ENCODE data around the gene STK32B. TPM values are rescaled to one million over a fixed set of nuclear protein-coding genes. Genes with fewer than 3 reads are reported as not detected.

Gene STK32B
- total and polyA plus RNA-seq, 2 of the 8 experiments (the other 6 are each of a cell fraction or from before 2014, with no cell fraction given) = 2.3 to 2.5 TPM

DNA sequence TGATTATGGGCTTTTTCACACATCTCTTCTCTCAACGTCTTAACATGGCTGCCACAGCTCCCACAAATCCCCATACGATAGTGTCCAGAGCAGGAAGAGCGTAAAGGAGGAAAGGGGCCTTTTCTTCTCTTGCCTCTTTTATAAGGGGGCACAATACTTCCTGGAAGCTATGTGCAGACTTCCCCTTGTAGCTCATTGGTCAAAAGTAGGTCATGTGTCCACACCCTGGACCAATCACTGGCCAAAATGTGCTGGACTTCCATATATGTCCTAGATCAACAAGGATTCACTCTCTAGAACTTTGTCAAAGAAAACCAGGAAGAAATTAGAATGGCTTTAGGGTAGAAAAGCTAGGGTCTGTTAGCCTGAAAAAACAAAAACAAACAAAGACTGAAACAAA lies 26.7 kb downstream of the STK32B start:
- Histone ChIP-seq H4K91ac (replicated peaks; ENCODE audit: insufficient read length, low read length) (no peak overlapping the region), H3K18ac (ENCODE audit: extremely low read depth, low read length) (no peak overlapping the region), H2AK5ac (ENCODE audit: low read depth, low read length) (no peak overlapping the region), H3K27ac (ENCODE audit: low read depth, low read length) (no peak overlapping the region), H2BK120ac (replicated peaks; ENCODE audit: low read depth, low read length) (no peak overlapping the region), H2BK12ac (ENCODE audit: low read depth, low read length) (no peak overlapping the region), H2BK15ac (ENCODE audit: low read length) (no peak overlapping the region), H3K4ac (replicated peaks; ENCODE audit: insufficient read length, low read depth, low read length) (no peak overlapping the region), H2BK5ac (ENCODE audit: low read depth, low read length) (no peak overlapping the region), H3K9me3 (ENCODE audit: insufficient read depth in 2 of 2, low read depth in 1 of 2, low read length in 1 of 2) (no peaks in the 10 kb centered on the region), H3K27me3 (replicated peaks in 1 of 4; ENCODE audit: control insufficient read depth in 3 of 4, extremely low read depth in 1 of 4, insufficient read depth in 3 of 4, low read length in 3 of 4) (no peaks in the 10 kb centered on the region), H3K23ac (ENCODE audit: insufficient read length) (no peak overlapping the region), H3K79me2 (ENCODE audit: control insufficient read depth in 1 of 2, insufficient read depth in 2 of 2, low read length in 2 of 2) (no peaks in the 10 kb centered on the region), H3K36me3 (ENCODE audit: control insufficient read depth in 2 of 4, insufficient read depth in 4 of 4, low read length in 3 of 4) (no peaks in the 10 kb centered on the region), H3K4me1 (replicated peaks in 1 of 4; ENCODE audit: control insufficient read depth in 3 of 4, insufficient read depth in 4 of 4, low read length in 3 of 4) (0 out of 7 replicates have a peak, but pooled peaks cover 0 to 3% (median 0%) of the 10 kb centered on the region in 4 experiments), H3K56ac (replicated peaks; ENCODE audit: insufficient read length, low read depth, low read length) (no peak overlapping the region), H2BK20ac (ENCODE audit: low read length) (no peak overlapping the region), H4K5ac (ENCODE audit: insufficient read length, low read depth, low read length) (no peak overlapping the region), H3K4me3 (ENCODE audit: extremely low read depth in 1 of 4, insufficient read depth in 2 of 4, low read depth in 3 of 4, low read length in 4 of 4) (no peak overlapping the region), H3K4me2 (ENCODE audit: insufficient read depth in 1 of 2, low read depth in 2 of 2, low read length in 2 of 2) (no peak overlapping the region), H4K8ac (ENCODE audit: extremely low read depth, insufficient read depth, low read length) (no peak overlapping the region), H3K79me1 (ENCODE audit: low read depth, low read length) (no peaks in the 10 kb centered on the region), H2AFZ (ENCODE audit: low read length) (no peak overlapping the region), H3K14ac (ENCODE audit: insufficient read length) (no peak overlapping the region), H3K9ac (replicated peaks in 1 of 4; ENCODE audit: extremely low read depth in 1 of 4, low read depth in 3 of 4, low read length in 3 of 4) (no peak overlapping the region), H4K20me1 (replicated peaks in 1 of 2; ENCODE audit: control insufficient read depth in 1 of 2, insufficient read depth in 2 of 2, low read length in 2 of 2) (no peaks in the 10 kb centered on the region), H3K23me2 (ENCODE audit: low read depth, low read length) (no peaks in the 10 kb centered on the region)
- POLR2A ChIA-PET (ENCODE audit: partially characterized antibody) = no interaction called here
- CTCF ChIA-PET (ENCODE audit: partially characterized antibody) = interaction anchor here (0.7 to 1.3 kb wide), 2 partner anchors 27 to 84 kb away, joined by 3 read pairs; partner anchors contain the start of gene STK32B
- no peak for FAIRE-seq
- DNase-seq (ENCODE audit: low read depth in 1 of 2, low spot score in 2 of 2) = no peak
- WGBS, 2 experiments (ENCODE audit: extremely low coverage in 1 of 2, insufficient coverage in 1 of 2, insufficient read length in 1 of 2, insufficient replicate concordance in 2 of 2, low coverage in 1 of 2, low lambda C conversion rate in 2 of 2, missing lambda C conversion rate in 1 of 2) = 94% methylated on average over 3 of the region's 3 CpGs; no CpG with 5 or more reads in 1 of the 2 experiments
- TF ChIP-seq RAD21 (IDR thresholded peaks at IDR 0.05 in 1 of 2, conservative IDR thresholded peaks at IDR 0.05 in 1 of 2; ENCODE audit: low read depth in 2 of 2, low read length in 2 of 2) (no peak), CHD2 (IDR thresholded peaks at IDR 0.05; ENCODE audit: low read length) (no peak), KDM5A (IDR thresholded peaks at IDR 0.05; ENCODE audit: low read length) (no peak), HDAC2 (IDR thresholded peaks at IDR 0.05; ENCODE audit: borderline replicate concordance in 1 of 2, low read depth in 2 of 2, low read length in 2 of 2) (no peak), SP2 (IDR thresholded peaks at IDR 0.05; ENCODE audit: low read length) (no peak)
- TF ChIP-seq, protein P1, sequence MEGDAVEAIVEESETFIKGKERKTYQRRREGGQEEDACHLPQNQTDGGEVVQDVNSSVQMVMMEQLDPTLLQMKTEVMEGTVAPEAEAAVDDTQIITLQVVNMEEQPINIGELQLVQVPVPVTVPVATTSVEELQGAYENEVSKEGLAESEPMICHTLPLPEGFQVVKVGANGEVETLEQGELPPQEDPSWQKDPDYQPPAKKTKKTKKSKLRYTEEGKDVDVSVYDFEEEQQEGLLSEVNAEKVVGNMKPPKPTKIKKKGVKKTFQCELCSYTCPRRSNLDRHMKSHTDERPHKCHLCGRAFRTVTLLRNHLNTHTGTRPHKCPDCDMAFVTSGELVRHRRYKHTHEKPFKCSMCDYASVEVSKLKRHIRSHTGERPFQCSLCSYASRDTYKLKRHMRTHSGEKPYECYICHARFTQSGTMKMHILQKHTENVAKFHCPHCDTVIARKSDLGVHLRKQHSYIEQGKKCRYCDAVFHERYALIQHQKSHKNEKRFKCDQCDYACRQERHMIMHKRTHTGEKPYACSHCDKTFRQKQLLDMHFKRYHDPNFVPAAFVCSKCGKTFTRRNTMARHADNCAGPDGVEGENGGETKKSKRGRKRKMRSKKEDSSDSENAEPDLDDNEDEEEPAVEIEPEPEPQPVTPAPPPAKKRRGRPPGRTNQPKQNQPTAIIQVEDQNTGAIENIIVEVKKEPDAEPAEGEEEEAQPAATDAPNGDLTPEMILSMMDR (IDR thresholded peaks at IDR 0.05; ENCODE audit: control extremely low read depth in 1 of 3, insufficient read depth in 1 of 3, low read depth in 1 of 3, low read length in 3 of 3) = no peak

All from H1 (cell line).